Liver (tissue), 9 donors: ENCODE results near the gene TANC2. TPM values are rescaled to one million over a fixed set of nuclear protein-coding genes. Genes with fewer than 3 reads are reported as not detected.
"Not testable (repeated sequence)": the region's sequence is repeated elsewhere in the genome, so short reads cannot be mapped to it uniquely, and the experiment has no call there.

Experiments used
- DNase-seq: peaks from one replicate; pipeline ENCODE4 v3.0.0-alpha.2; 2017; ENCODE audit warnings: low spot score
- H3K27ac ChIP-seq, 2 donors: one replicate each; pipeline ENCODE4 v1.7.0; 2013; ENCODE audit warnings: inconsistent platforms in 2 of 2, low read length in 2 of 2, control low read depth in 1 of 2, low read depth in 1 of 2, mild to moderate bottlenecking in 1 of 2
- H3K27me3 ChIP-seq, 4 donors: one replicate each; pipeline versions ENCODE4 v1.6.1 to v1.7.0; 2013; ENCODE audit warnings: low read length in 3 of 4, inconsistent platforms in 1 of 4, mild to moderate bottlenecking in 1 of 4, moderate library complexity in 1 of 4; ENCODE audit not compliant: control insufficient read depth in 4 of 4, insufficient read depth in 4 of 4
- H3K36me3 ChIP-seq, 4 donors: one replicate each; pipeline versions ENCODE4 v1.6.1 to v1.7.0; 2013; ENCODE audit warnings: low read length in 3 of 4, mild to moderate bottlenecking in 3 of 4, low read depth in 1 of 4, moderate library complexity in 1 of 4; ENCODE audit not compliant: control insufficient read depth in 4 of 4, insufficient read depth in 3 of 4
- H3K4me1 ChIP-seq, 4 donors: one replicate each; pipeline versions ENCODE4 v1.6.1 to v1.7.0; 2013; ENCODE audit warnings: low read length in 3 of 4, mild to moderate bottlenecking in 3 of 4, moderate library complexity in 1 of 4; ENCODE audit not compliant: control insufficient read depth in 4 of 4, insufficient read depth in 4 of 4
- H3K4me3 ChIP-seq, 3 donors: one replicate each; pipeline versions ENCODE4 v1.6.1 to v1.7.0; 2013; ENCODE audit warnings: low read length in 3 of 3, control low read depth in 1 of 3, low read depth in 1 of 3, mild to moderate bottlenecking in 1 of 3
- H3K9ac ChIP-seq, 2 donors: one replicate each; pipeline ENCODE4 v1.7.0; 2013; ENCODE audit warnings: low read length in 2 of 2, mild to moderate bottlenecking in 2 of 2, moderate library complexity in 2 of 2, control low read depth in 1 of 2, low read depth in 1 of 2
- H3K9me3 ChIP-seq, 4 donors: one replicate each; pipeline versions ENCODE4 v1.6.1 to v1.7.0; 2013; ENCODE audit warnings: low read length in 3 of 4; ENCODE audit not compliant: control insufficient read depth in 4 of 4
- FOXA1 ChIP-seq: IDR thresholded peaks from 2 replicates; pipeline ENCODE4 v1.6.1; 2016; ENCODE audit warnings: antibody characterized with exemption
- FOXA2 ChIP-seq: IDR thresholded peaks from 2 replicates; pipeline ENCODE4 v1.6.1; 2016; ENCODE audit warnings: antibody characterized with exemption
- GABPA ChIP-seq, 2 donors: IDR thresholded peaks in 1 of 2; conservative IDR thresholded peaks in 1 of 2; 2 replicates each; pipeline ENCODE4 v1.6.1; 2016; ENCODE audit warnings: antibody characterized with exemption in 2 of 2, mild to moderate bottlenecking in 1 of 2, moderate library complexity in 1 of 2
- HNF4A ChIP-seq, 2 donors: conservative IDR thresholded peaks; 2 replicates each; pipeline ENCODE4 v1.6.1; 2016; ENCODE audit warnings: antibody characterized with exemption in 2 of 2, mild to moderate bottlenecking in 2 of 2
- HNF4G ChIP-seq: IDR thresholded peaks from 2 replicates; pipeline ENCODE4 v1.6.1; 2016; ENCODE audit warnings: antibody characterized with exemption
- JUND ChIP-seq, 2 donors: IDR thresholded peaks; 2 replicates each; pipeline ENCODE4 v1.6.1; 2016; ENCODE audit warnings: antibody characterized with exemption in 2 of 2
- NR2F2 ChIP-seq: IDR thresholded peaks from 2 replicates; pipeline ENCODE4 v1.6.1; 2016; ENCODE audit warnings: antibody characterized with exemption
- RAD21 ChIP-seq, 2 donors: IDR thresholded peaks; 2 replicates each; pipeline ENCODE4 v1.6.1; 2016; ENCODE audit warnings: antibody characterized with exemption in 2 of 2, mild to moderate bottlenecking in 2 of 2
- RXRA ChIP-seq, 2 donors: IDR thresholded peaks; 2 replicates each; pipeline ENCODE4 v1.6.1; 2017 to 2018; ENCODE audit warnings: antibody characterized with exemption in 2 of 2, mild to moderate bottlenecking in 1 of 2
- SP1 ChIP-seq: IDR thresholded peaks from 2 replicates; pipeline ENCODE4 v1.6.1; 2018; ENCODE audit warnings: antibody characterized with exemption, mild to moderate bottlenecking
- TAF1 ChIP-seq: conservative IDR thresholded peaks from 2 replicates; pipeline ENCODE4 v1.6.1; 2016; ENCODE audit warnings: antibody characterized with exemption, mild to moderate bottlenecking
- YY1 ChIP-seq: IDR thresholded peaks from 2 replicates; pipeline ENCODE4 v1.6.1; 2016; ENCODE audit warnings: antibody characterized with exemption, mild to moderate bottlenecking
- WGBS: extraction: QIAGEN DNeasy Blood & Tissue Kit; methylation state at CpG from one replicate; pipeline ENCODE4 v1.1.7; 2013; 5-methylcytosine and 5-hydroxymethylcytosine counted together
- polyA plus RNA-seq, 2 donors: library from polyadenylated mRNA; stranded (reverse) in 1 of 2; unstranded in 1 of 2; fragments of 200-250 nt in 1 of 2; fragments of >200 nt in 1 of 2; fragmentation: Nextera tagmentation in 1 of 2; extraction: Ambion mirVana in 1 of 2; gene quantifications; one replicate each; pipeline versions ENCODE4 v1.2.1 to v1.2.3, GENCODE V29; 2013 to 2015
- total RNA-seq, 2 donors: library from RNA; depleted of rRNA; stranded (reverse); fragments of >200 nt; gene quantifications; one replicate each; pipeline ENCODE4 v1.2.3, GENCODE V29; 2014
- TF ChIP-seq, protein P1 (sequence below): fragments of 150-350 bp; IDR thresholded peaks from 2 replicates; pipeline ENCODE4 v1.5.1; 2017; ENCODE audit warnings: improper control_type of control experiment, low read depth, low read length; ENCODE audit not compliant: missing input control
- TF ChIP-seq, protein P2 (sequence below): IDR thresholded peaks from 2 replicates; pipeline ENCODE4 v1.6.1; 2016; ENCODE audit warnings: antibody characterized with exemption
- TF ChIP-seq, protein P3 (sequence below): IDR thresholded peaks from 2 replicates; pipeline ENCODE4 v1.6.1; 2016; ENCODE audit warnings: antibody characterized with exemption
- TF ChIP-seq, protein P4 (sequence below): IDR thresholded peaks from 2 replicates; pipeline ENCODE4 v1.6.1; 2016; ENCODE audit warnings: antibody characterized with exemption
- TF ChIP-seq, protein P5 (sequence below): IDR thresholded peaks from 2 replicates; pipeline ENCODE4 v1.6.1; 2016; ENCODE audit warnings: antibody characterized with exemption, mild to moderate bottlenecking
- donor health status: healthy.
- donor health status: healthy.
- donor health status: healthy.
- donor health status: healthy.
- donor health status: healthy.

The TANC2 gene
- total and polyA plus RNA-seq, 4 donors: 1.2 to 7.7 (median 4.1) TPM

DNA sequence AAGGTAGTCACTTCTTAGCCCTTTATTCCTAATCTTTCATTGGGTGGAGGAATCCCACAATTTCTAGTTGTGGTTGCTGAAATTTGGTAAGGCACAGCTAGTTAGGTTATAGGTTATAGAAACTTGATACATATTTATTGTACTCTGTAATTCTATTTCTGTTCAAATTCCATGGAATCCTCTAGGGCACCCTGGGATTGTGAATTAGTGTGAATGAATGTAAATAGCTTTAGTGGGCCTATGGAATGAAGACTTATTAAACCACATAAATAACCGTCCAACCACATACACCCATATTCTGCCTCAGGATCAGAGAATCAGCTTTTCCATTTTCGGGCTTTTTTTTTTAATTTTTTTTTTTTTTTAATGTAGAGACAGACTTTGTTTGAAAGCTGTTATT is 9.2 kb downstream of the TANC2 start (continued):
- TF ChIP-seq, protein P1, sequence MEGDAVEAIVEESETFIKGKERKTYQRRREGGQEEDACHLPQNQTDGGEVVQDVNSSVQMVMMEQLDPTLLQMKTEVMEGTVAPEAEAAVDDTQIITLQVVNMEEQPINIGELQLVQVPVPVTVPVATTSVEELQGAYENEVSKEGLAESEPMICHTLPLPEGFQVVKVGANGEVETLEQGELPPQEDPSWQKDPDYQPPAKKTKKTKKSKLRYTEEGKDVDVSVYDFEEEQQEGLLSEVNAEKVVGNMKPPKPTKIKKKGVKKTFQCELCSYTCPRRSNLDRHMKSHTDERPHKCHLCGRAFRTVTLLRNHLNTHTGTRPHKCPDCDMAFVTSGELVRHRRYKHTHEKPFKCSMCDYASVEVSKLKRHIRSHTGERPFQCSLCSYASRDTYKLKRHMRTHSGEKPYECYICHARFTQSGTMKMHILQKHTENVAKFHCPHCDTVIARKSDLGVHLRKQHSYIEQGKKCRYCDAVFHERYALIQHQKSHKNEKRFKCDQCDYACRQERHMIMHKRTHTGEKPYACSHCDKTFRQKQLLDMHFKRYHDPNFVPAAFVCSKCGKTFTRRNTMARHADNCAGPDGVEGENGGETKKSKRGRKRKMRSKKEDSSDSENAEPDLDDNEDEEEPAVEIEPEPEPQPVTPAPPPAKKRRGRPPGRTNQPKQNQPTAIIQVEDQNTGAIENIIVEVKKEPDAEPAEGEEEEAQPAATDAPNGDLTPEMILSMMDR: no peak
- TF ChIP-seq, protein P2, sequence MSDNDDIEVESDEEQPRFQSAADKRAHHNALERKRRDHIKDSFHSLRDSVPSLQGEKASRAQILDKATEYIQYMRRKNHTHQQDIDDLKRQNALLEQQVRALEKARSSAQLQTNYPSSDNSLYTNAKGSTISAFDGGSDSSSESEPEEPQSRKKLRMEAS: no peak
- TF ChIP-seq GABPA (IDR thresholded peaks at IDR 0.05 in 1 of 2, conservative IDR thresholded peaks at IDR 0.05 in 1 of 2) (no peak), HNF4G (no peak), HNF4A (conservative IDR thresholded peaks at IDR 0.05) (no peak)
- TF ChIP-seq, protein P3, sequence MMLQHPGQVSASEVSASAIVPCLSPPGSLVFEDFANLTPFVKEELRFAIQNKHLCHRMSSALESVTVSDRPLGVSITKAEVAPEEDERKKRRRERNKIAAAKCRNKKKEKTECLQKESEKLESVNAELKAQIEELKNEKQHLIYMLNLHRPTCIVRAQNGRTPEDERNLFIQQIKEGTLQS: no peak

DNA sequence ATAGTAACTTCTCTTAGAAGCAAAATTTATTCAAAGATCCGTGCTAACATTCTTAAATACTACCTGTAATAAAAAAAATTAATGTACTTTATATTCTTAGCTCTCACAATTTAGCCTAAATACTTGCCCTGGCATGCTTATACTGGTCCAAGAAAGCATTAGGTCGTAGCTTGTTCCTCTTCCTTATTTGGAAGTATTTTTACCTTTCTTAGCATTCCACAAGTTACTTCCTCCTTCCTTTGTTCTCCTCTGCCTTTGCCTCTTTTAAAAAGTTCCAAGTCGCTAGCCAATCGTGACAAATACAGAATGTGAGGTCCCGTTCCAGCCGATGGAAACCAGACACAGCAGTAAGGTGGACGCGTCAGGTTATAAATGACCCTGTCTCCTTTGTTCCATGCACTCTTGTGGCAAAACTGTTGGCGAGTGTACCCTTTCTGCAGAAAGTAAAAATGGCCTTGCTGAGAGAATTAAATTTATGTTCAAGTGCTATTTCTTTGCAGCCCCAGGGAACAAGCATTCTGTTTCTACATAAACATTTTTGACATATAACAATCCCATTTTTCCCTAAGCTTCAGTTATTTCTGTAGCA is 10.7 kb downstream of the TANC2 start:
- H3K27me3 ChIP-seq, DNase-seq, H3K4me3 ChIP-seq, H3K9me3 ChIP-seq, H3K27ac ChIP-seq, H3K9ac ChIP-seq, H3K4me1 ChIP-seq, H3K36me3 ChIP-seq: not testable (repeated sequence)
- 91% methylated on average over 9 of the region's 9 CpGs for WGBS

DNA sequence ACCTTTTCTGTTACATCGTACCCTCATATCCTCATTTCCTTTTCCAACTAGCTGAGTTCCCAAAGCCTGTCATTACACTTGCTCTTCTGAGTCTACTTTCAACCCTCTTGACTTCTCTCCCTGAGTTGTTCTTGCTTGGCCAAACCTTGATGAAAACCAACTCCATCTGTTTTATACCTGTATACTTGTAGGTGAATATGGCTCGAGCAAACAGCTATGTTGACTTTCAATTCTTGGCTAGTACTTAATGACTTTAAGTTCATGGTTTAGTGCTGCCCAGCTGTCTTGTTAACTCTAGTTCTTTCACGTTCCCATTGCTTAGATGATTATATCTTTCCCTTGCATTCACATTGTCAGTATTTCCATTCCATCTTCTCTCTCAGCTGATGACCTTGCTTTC is 14.8 kb downstream of the TANC2 start:
- TF ChIP-seq, protein P2: no peak
- TF ChIP-seq, protein P1: no peak
- TF ChIP-seq TAF1: no peak
- TF ChIP-seq, protein P4, sequence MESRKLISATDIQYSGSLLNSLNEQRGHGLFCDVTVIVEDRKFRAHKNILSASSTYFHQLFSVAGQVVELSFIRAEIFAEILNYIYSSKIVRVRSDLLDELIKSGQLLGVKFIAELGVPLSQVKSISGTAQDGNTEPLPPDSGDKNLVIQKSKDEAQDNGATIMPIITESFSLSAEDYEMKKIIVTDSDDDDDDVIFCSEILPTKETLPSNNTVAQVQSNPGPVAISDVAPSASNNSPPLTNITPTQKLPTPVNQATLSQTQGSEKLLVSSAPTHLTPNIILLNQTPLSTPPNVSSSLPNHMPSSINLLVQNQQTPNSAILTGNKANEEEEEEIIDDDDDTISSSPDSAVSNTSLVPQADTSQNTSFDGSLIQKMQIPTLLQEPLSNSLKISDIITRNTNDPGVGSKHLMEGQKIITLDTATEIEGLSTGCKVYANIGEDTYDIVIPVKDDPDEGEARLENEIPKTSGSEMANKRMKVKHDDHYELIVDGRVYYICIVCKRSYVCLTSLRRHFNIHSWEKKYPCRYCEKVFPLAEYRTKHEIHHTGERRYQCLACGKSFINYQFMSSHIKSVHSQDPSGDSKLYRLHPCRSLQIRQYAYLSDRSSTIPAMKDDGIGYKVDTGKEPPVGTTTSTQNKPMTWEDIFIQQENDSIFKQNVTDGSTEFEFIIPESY: no peak
- no peak for TF ChIP-seq NR2F2
- no peak for TF ChIP-seq RXRA (IDR thresholded peaks at IDR 0.05)
- no peak for TF ChIP-seq FOXA1
- TF ChIP-seq RAD21 (IDR thresholded peaks at IDR 0.05): no peak
- TF ChIP-seq HNF4G: no peak
- no peak for TF ChIP-seq GABPA (IDR thresholded peaks at IDR 0.05 in 1 of 2, conservative IDR thresholded peaks at IDR 0.05 in 1 of 2)
- no peak for TF ChIP-seq HNF4A (conservative IDR thresholded peaks at IDR 0.05)
- no peak for TF ChIP-seq YY1
- TF ChIP-seq JUND (IDR thresholded peaks at IDR 0.05): no peak
- TF ChIP-seq FOXA2: no peak
- TF ChIP-seq, protein P5, sequence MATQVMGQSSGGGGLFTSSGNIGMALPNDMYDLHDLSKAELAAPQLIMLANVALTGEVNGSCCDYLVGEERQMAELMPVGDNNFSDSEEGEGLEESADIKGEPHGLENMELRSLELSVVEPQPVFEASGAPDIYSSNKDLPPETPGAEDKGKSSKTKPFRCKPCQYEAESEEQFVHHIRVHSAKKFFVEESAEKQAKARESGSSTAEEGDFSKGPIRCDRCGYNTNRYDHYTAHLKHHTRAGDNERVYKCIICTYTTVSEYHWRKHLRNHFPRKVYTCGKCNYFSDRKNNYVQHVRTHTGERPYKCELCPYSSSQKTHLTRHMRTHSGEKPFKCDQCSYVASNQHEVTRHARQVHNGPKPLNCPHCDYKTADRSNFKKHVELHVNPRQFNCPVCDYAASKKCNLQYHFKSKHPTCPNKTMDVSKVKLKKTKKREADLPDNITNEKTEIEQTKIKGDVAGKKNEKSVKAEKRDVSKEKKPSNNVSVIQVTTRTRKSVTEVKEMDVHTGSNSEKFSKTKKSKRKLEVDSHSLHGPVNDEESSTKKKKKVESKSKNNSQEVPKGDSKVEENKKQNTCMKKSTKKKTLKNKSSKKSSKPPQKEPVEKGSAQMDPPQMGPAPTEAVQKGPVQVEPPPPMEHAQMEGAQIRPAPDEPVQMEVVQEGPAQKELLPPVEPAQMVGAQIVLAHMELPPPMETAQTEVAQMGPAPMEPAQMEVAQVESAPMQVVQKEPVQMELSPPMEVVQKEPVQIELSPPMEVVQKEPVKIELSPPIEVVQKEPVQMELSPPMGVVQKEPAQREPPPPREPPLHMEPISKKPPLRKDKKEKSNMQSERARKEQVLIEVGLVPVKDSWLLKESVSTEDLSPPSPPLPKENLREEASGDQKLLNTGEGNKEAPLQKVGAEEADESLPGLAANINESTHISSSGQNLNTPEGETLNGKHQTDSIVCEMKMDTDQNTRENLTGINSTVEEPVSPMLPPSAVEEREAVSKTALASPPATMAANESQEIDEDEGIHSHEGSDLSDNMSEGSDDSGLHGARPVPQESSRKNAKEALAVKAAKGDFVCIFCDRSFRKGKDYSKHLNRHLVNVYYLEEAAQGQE: no peak
- TF ChIP-seq SP1: no peak
- DNase-seq: no peak
- Histone ChIP-seq H3K36me3 (no peaks in the 10 kb centered on the region), H3K9me3 (peaks cover 0 to 6% (median 4%) of the 10 kb centered on the region in 4 donors), H3K27me3 (no peaks in the 10 kb centered on the region), H3K27ac (no peak overlapping the region), H3K4me1 (no peaks in the 10 kb centered on the region), H3K4me3 (no peak overlapping the region), H3K9ac (no peak overlapping the region)
- 76% methylated on average over 3 of the region's 3 CpGs for WGBS
